ENCODE data around the gene FOXO4.

Gene FOXO4

DNA sequence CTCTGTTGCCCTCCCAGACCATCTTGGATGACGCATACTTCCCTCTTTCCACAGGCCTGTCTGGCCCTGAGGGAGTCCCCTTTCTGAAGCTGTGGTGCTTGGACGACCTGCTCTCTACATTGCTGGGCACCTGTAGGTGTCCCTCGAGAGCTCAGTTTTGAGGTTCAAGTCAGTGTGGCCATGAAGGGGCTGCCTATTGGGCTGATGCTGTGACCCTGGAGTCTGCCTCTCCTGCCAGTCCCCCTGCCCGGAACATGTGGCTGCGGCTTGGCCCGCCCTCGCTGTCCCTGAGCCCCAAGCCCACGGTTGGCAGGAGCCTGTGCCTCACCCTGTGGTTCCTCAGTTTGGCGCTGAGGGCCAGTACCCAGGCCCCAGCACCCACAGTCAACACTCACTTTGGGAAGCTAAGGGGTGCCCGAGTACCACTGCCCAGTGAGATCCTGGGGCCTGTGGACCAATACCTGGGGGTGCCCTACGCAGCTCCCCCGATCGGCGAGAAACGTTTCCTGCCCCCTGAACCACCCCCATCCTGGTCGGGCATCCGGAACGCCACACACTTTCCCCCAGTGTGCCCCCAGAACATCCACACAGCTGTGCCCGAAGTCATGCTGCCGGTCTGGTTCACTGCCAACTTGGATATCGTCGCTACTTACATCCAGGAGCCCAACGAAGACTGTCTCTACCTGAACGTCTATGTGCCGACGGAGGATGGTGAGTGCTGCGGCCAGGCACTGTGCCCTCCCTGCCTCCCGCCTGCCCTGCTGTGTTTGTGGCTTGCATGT is 52.0 kb downstream of the FOXO4 start:
- DNase-seq = no peak

DNA sequence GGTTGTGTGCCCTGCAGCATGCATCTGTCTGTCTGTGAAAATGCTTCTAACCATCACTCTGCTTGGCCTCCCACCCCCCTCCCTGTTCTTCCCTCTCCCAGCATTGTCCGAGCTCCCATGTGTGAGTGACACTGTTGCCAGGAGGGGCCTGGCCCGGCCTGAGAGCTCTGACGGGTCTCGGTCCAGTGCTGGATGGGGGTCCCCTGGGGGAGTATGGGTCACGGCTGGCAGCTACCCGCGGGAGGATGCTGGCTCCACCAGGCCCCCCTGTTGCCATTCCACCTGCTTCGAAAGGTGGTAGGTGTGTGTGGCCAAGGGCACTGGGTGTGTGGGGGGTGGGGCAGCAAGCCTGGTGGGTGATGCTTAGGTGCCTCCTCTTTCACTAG is 52.6 kb downstream of the FOXO4 start:
- DNase-seq = no peak

DNA sequence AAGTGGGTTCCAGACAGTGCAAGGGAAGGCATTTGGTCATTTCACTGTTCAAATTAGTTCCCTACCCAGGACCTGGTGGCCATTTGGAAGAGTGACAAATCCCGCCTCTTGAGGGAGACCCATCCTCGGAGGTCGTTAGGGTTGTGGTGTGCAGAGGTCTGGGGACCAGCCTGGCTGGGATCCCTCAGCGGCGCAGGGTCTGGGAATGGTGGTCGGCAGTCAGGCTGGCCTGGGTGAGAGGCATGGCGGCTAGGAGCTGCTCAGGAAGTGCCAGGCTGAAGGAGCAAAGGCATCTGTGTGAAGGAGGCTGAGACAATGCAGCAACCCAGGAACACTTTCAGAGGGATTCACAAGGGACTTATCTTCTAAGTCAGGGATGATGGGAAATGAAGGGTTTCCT is 55.7 kb downstream of the FOXO4 start:
- DNase-seq = no peak
